Transverse colon (tissue), 3 donors: ENCODE results near the gene TSPAN5.

Experiments used
- POLR2A ChIP-seq: fragments of 450-650 bp; IDR thresholded peaks from one replicate; pipeline ENCODE4 v1.6.1; 2016; ENCODE audit warnings: antibody characterized with exemption, mild to moderate bottlenecking, moderate library complexity
- TF ChIP-seq, protein P1 (sequence below), 5 experiments: fragments of 200-600 bp in 3 of 5; fragments of 450-650 bp in 2 of 5; sonication (generic) in 3 of 5; IDR thresholded peaks; 1 replicate in 2 of 5; 2 replicates in 3 of 5; pipeline ENCODE4 v1.5.1; 2016 to 2017; ENCODE audit warnings: antibody characterized with exemption in 5 of 5, inconsistent platforms in 3 of 5, mild to moderate bottlenecking in 2 of 5, moderate library complexity in 1 of 5

DNA sequence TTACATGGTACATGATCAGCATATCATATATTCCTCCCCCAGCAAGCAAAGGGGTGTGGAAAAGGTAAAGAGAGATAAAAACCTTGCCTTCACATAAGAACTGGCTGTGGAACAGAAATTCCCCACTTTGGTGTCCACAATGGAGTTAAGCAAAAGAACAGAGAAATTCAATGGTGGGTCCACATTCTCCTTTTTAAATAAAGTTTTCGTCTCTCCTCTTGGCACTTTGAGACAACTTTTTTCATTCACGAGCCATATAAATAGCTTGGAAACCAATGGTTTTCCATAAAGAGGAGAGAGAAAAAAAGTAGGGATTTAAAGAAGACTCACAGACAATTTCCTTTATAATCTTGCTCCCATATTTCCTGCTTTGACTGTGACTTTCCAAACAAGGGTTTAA lies 148.1 kb downstream of the TSPAN5 start:
- TF ChIP-seq, protein P1, sequence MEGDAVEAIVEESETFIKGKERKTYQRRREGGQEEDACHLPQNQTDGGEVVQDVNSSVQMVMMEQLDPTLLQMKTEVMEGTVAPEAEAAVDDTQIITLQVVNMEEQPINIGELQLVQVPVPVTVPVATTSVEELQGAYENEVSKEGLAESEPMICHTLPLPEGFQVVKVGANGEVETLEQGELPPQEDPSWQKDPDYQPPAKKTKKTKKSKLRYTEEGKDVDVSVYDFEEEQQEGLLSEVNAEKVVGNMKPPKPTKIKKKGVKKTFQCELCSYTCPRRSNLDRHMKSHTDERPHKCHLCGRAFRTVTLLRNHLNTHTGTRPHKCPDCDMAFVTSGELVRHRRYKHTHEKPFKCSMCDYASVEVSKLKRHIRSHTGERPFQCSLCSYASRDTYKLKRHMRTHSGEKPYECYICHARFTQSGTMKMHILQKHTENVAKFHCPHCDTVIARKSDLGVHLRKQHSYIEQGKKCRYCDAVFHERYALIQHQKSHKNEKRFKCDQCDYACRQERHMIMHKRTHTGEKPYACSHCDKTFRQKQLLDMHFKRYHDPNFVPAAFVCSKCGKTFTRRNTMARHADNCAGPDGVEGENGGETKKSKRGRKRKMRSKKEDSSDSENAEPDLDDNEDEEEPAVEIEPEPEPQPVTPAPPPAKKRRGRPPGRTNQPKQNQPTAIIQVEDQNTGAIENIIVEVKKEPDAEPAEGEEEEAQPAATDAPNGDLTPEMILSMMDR (IDR thresholded peaks at IDR 0.05): no peak
- TF ChIP-seq POLR2A: no peak
